ENCODE data around the gene MYO16. TPM values are rescaled to one million over a fixed set of nuclear protein-coding genes. Genes with fewer than 3 reads are reported as not detected.

MYO16 gene
- total RNA-seq, 1 experiment from 2014 or later = not detected

DNA sequence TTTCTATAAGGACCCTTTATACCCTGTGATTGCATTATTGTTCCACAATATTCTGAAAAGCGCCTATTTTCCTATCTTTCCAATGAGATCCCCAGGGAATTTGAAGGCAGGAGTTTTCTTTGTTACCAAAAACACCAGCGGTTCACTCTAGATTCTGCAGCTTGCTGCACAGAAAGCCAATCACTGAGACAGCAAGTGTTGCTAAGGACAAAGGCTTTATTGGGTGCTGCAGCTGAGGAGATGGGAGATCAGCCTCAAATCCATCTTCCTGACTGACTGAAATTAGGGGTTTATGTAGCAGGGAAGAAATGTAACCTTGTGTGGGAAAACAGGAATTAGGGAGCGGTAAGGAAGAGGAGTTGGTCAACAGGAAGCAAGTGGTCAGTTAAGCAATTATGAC is 42.6 kb upstream of the MYO16 start:
- Mint-ChIP-seq H3K36me3 (ENCODE audit: insufficient read depth in 1 of 3, low read depth in 3 of 3) (no peaks in the 10 kb centered on the region), H3K9me3 (peaks cover 3 to 8% of the 10 kb centered on the region in 2 experiments; a peak in 4 of 5 replicates), H3K27me3 (ENCODE audit: low read depth) (peaks cover 14% of the 10 kb centered on the region), H3K27ac (no peak overlapping the region), H3K4me1 (no peaks in the 10 kb centered on the region), H3K4me3 (no peak overlapping the region)
- Histone ChIP-seq H3K4me2 (ENCODE audit: insufficient read depth, insufficient read length, low read length) (no peak overlapping the region), H4K91ac (ENCODE audit: insufficient read length, low read depth, low read length) (no peak overlapping the region), H3K9me3 (ENCODE audit: control insufficient read depth, low read depth, low read length) (no peaks in the 10 kb centered on the region), H4K5ac (ENCODE audit: insufficient read length, low read depth, low read length) (no peak overlapping the region), H2AFZ (ENCODE audit: low read length) (no peak overlapping the region), H3K79me1 (ENCODE audit: insufficient read depth, low read depth, low read length, poor library complexity, severe bottlenecking) (no peaks in the 10 kb centered on the region), H2AK5ac (ENCODE audit: insufficient read length, low read length) (no peak overlapping the region), H4K8ac (replicated peaks; ENCODE audit: insufficient read length, low read depth, low read length) (no peak overlapping the region), H4K20me1 (ENCODE audit: control insufficient read depth, insufficient read depth, insufficient read length) (no peaks in the 10 kb centered on the region), H2BK20ac (ENCODE audit: low read depth, low read length, poor library complexity, severe bottlenecking) (no peak overlapping the region), H3K79me2 (ENCODE audit: insufficient read depth, low read length) (no peaks in the 10 kb centered on the region), H2BK15ac (ENCODE audit: low read depth, low read length) (no peak overlapping the region), H2BK12ac (ENCODE audit: insufficient read length, low read depth, low read length) (no peak overlapping the region), H3T11ph (ENCODE audit: low read length) (no peak overlapping the region), H3K23ac (ENCODE audit: insufficient read length, low read depth, low read length) (no peak overlapping the region), H2BK5ac (ENCODE audit: insufficient read length, low read length) (no peak overlapping the region), H3K4ac (ENCODE audit: low read depth, low read length) (no peak overlapping the region), H3K27ac (ENCODE audit: insufficient read length, low read depth, low read length) (no peak overlapping the region), H2BK120ac (ENCODE audit: low read depth, low read length, poor library complexity, severe bottlenecking) (no peak overlapping the region), H3K18ac (ENCODE audit: insufficient read length, low read depth, low read length) (no peak overlapping the region), H3K56ac (ENCODE audit: insufficient read length, low read depth, low read length) (no peak overlapping the region), H3K23me2 (ENCODE audit: insufficient read length, low read depth, low read length, poor library complexity, severe bottlenecking) (no peaks in the 10 kb centered on the region), H3K9ac (ENCODE audit: extremely low read depth, insufficient read length, low read length) (no peak overlapping the region), H3K27me3 (ENCODE audit: insufficient read depth, low read length) (no peaks in the 10 kb centered on the region), H3K4me1 (ENCODE audit: insufficient read depth, low read length) (no peaks in the 10 kb centered on the region), H3K14ac (ENCODE audit: insufficient read depth, low read length) (no peak overlapping the region)
- no peak for DNase-seq
- TF ChIP-seq, protein P1, sequence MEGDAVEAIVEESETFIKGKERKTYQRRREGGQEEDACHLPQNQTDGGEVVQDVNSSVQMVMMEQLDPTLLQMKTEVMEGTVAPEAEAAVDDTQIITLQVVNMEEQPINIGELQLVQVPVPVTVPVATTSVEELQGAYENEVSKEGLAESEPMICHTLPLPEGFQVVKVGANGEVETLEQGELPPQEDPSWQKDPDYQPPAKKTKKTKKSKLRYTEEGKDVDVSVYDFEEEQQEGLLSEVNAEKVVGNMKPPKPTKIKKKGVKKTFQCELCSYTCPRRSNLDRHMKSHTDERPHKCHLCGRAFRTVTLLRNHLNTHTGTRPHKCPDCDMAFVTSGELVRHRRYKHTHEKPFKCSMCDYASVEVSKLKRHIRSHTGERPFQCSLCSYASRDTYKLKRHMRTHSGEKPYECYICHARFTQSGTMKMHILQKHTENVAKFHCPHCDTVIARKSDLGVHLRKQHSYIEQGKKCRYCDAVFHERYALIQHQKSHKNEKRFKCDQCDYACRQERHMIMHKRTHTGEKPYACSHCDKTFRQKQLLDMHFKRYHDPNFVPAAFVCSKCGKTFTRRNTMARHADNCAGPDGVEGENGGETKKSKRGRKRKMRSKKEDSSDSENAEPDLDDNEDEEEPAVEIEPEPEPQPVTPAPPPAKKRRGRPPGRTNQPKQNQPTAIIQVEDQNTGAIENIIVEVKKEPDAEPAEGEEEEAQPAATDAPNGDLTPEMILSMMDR (conservative IDR thresholded peaks at IDR 0.05) = no peak
- WGBS (ENCODE audit: extremely low coverage, insufficient read length, low lambda C conversion rate) = no CpG with 5 or more reads among the region's 3 CpGs
